Thyroid gland (tissue), 4 donors: Measurements from ENCODE around the gene DPH7. TPM values are rescaled to one million over a fixed set of nuclear protein-coding genes. Genes with fewer than 3 reads are reported as not detected.

Source experiments
- DNase-seq, 2 donors: peaks; one replicate each; pipeline ENCODE4 v3.0.0-alpha.2; 2019
- H3K27ac ChIP-seq, 3 donors: fragments of 200-600 bp; sonication (generic); 1 replicate in 2 of 3; 2 replicates in 1 of 3; pipeline ENCODE4 v1.5.1; 2016 to 2019; ENCODE audit warnings: mild to moderate bottlenecking in 1 of 3, moderate library complexity in 1 of 3
- H3K27me3 ChIP-seq: fragments of 200-600 bp; sonication (generic); one replicate; pipeline ENCODE4 v1.5.1; 2019
- H3K36me3 ChIP-seq, 2 donors: fragments of 200-600 bp; sonication (generic); one replicate each; pipeline ENCODE4 v1.5.1; 2016 to 2019
- H3K4me1 ChIP-seq, 2 donors: fragments of 200-600 bp; sonication (generic); one replicate each; pipeline ENCODE4 v1.5.1; 2017 to 2019
- H3K4me3 ChIP-seq, 3 donors: fragments of 200-600 bp; sonication (generic); replicated peaks in 1 of 3; 1 replicate in 2 of 3; 2 replicates in 1 of 3; pipeline ENCODE4 v1.5.1; 2016; ENCODE audit warnings: mild to moderate bottlenecking in 1 of 3
- H3K9me3 ChIP-seq: fragments of 200-600 bp; sonication (generic); one replicate; pipeline ENCODE4 v1.5.1; 2017
- CTCF ChIP-seq, 6 experiments: fragments of 200-600 bp in 3 of 6; fragments of 450-650 bp in 3 of 6; sonication (generic) in 3 of 6; IDR thresholded peaks; one replicate each; pipeline ENCODE4 v1.5.1; 2016 to 2019; ENCODE audit warnings: antibody characterized with exemption in 6 of 6, mild to moderate bottlenecking in 2 of 6, inconsistent platforms in 1 of 6, moderate library complexity in 1 of 6
- POLR2A ChIP-seq, 2 donors: fragments of 450-650 bp; IDR thresholded peaks; one replicate each; pipeline ENCODE4 v1.6.1; 2017; ENCODE audit warnings: antibody characterized with exemption in 2 of 2, mild to moderate bottlenecking in 2 of 2, moderate library complexity in 1 of 2
- WGBS, 2 donors: methylation state at CpG; one replicate each; pipeline ENCODE4 v1.1.5; 2017; 5-methylcytosine and 5-hydroxymethylcytosine counted together
- intact Hi-C: fragments of 100-400 bp; cut with DNase I; formaldehyde crosslinking; loops from one replicate; pipeline ENCODE4 v1.15.1; 2023
- total RNA-seq, 4 donors: library from RNA; depleted of rRNA; stranded (reverse); fragments of >200 nt; gene quantifications; one replicate each; pipeline ENCODE4 v1.2.3, GENCODE V29; 2016

Gene DPH7
- total RNA-seq, 4 donors from 2014 or later: 20.8 to 47.4 (median 34.1) TPM

- Histone ChIP-seq H3K27ac (no peak overlapping the region), H3K27me3 (no peaks in the 10 kb centered on the region), H3K36me3 (peaks cover 8 to 18% of the 10 kb centered on the region in 2 donors), H3K4me1 (no peaks in the 10 kb centered on the region), H3K4me3 (no peak overlapping the region), H3K9me3 (no peaks in the 10 kb centered on the region)
- 83 to 94% methylated on average over 9 to 10 of the region's 18 CpGs for WGBS, 2 donors
- intact Hi-C loops: no loop called here
- DNase-seq: no peak
- TF ChIP-seq CTCF (IDR thresholded peaks at IDR 0.05) (no peak), POLR2A (IDR thresholded peaks at IDR 0.05) (no peak)
Measured at GRCh38 chr9:137564817-137565411, 13.8 kb downstream of the DPH7 start.

GRCh38 chr9:137564134-137564533, 14.6 kb downstream of the DPH7 start:
- no peak for DNase-seq
- no peak overlapping the region for H3K4me3 ChIP-seq
- intact Hi-C loops: no loop called here
- WGBS, 2 donors: 95 to 96% methylated on average over 10 of the region's 10 CpGs
- no peaks in the 10 kb centered on the region for H3K9me3 ChIP-seq
- H3K27me3 ChIP-seq: no peaks in the 10 kb centered on the region
- peaks cover 8 to 18% of the 10 kb centered on the region in 2 donors for H3K36me3 ChIP-seq
- TF ChIP-seq CTCF (IDR thresholded peaks at IDR 0.05) (no peak), POLR2A (IDR thresholded peaks at IDR 0.05) (no peak)
- H3K4me1 ChIP-seq: no peaks in the 10 kb centered on the region
- no peak overlapping the region for H3K27ac ChIP-seq

GRCh38 chr9:137558127-137558526, 20.6 kb downstream of the DPH7 start:
- H3K4me3 ChIP-seq: no peak overlapping the region
- peaks cover 4 to 16% of the 10 kb centered on the region in 2 donors for H3K36me3 ChIP-seq
- H3K4me1 ChIP-seq: no peaks in the 10 kb centered on the region
- no peaks in the 10 kb centered on the region for H3K27me3 ChIP-seq
- H3K27ac ChIP-seq: no peak overlapping the region
- no peaks in the 10 kb centered on the region for H3K9me3 ChIP-seq
- intact Hi-C loops: loop anchor here (10.0 kb wide), 1 partner anchor 57 kb away; the partner anchor contains the start of gene EHMT1
- 96% methylated on average over 4 of the region's 4 CpGs for WGBS, 2 donors
- no peak for DNase-seq
- no peak for TF ChIP-seq CTCF (IDR thresholded peaks at IDR 0.05)

GRCh38 chr9:137556069-137556838, 22.5 kb downstream of the DPH7 start:
- H3K27me3 ChIP-seq: no peaks in the 10 kb centered on the region
- H3K9me3 ChIP-seq: no peaks in the 10 kb centered on the region
- intact Hi-C loops: loop anchor here (10.0 kb wide), 1 partner anchor 59 kb away; the partner anchor contains the start of gene EHMT1
- 86 to 89% methylated on average over 24 of the region's 24 CpGs for WGBS, 2 donors
- no peak for DNase-seq
- peaks cover 4 to 16% of the 10 kb centered on the region in 2 donors for H3K36me3 ChIP-seq
- H3K27ac ChIP-seq: no peak overlapping the region
- TF ChIP-seq POLR2A (IDR thresholded peaks at IDR 0.05): no peak
- TF ChIP-seq CTCF (IDR thresholded peaks at IDR 0.05): no peak
- no peak overlapping the region for H3K4me3 ChIP-seq
- H3K4me1 ChIP-seq: peaks cover 0 to 5% of the 10 kb centered on the region in 2 donors

GRCh38 chr9:137555179-137555578, 23.5 kb downstream of the DPH7 start:
- intact Hi-C loops: loop anchor here (10.0 kb wide), 1 partner anchor 60 kb away; the partner anchor contains the start of gene EHMT1
- Histone ChIP-seq H3K36me3 (peaks cover 4 to 16% of the 10 kb centered on the region in 2 donors), H3K9me3 (no peaks in the 10 kb centered on the region)

More at GRCh38 chr9:137555179-137555578, 23.5 kb downstream of the DPH7 start:
- 91 to 92% methylated on average over 10 of the region's 10 CpGs for WGBS, 2 donors
- Histone ChIP-seq H3K4me1 (peaks cover under 1 to 5% of the 10 kb centered on the region in 2 donors), H3K4me3 (no peak overlapping the region), H3K27ac (no peak overlapping the region), H3K27me3 (no peaks in the 10 kb centered on the region)
- DNase-seq: no peak
- no peak for TF ChIP-seq CTCF (IDR thresholded peaks at IDR 0.05)
- no peak for TF ChIP-seq POLR2A (IDR thresholded peaks at IDR 0.05)
